ENCODE results near the gene UGT3A1.
"Not testable (repeated sequence)": the region's sequence is repeated elsewhere in the genome, so short reads cannot be mapped to it uniquely, and the experiment has no call there.

UGT3A1 gene

DNA sequence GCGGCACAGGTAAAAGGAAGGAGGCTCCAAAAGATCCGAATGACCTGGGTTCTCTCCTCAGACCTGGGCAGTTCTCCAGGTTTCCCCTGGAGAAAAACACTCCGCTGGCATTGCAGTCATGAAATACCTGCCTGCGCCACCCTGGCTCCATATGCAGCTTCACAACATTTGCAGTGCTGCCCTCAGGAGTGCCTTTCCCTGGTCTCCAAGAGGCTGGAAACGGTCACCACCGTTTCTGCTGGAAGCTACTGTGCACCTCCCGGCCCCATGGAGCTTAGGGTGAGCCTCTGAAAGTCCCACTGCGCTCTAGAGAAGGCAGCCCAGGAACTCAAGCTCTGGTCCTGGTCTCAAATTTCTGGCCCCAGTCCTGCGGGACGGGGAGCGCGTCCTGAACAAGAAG lies 670 bp downstream of the UGT3A1 start:
- no peak for ATAC-seq

DNA sequence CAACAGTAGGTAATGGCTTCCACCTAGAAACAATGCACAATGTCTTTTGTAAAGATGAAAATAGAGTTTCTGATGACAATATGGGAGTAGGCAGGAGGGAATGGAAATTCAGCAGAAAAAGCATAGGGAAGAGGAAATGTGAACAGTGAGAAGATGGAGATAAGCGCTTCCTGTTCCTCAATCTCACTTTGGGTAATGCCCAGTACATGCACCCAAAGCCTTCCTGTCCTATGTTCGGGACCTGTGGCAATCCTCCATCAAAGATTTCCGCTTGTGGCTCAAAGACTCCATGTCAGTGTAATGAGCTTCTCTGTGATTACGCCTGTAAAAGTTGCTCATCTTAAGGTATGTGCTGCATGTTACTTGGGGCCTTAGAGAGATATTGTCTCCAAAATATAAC lies 2.7 kb downstream of the UGT3A1 start:
- TF ChIP-seq SNAI2 (CRISPR knock-in tag; IDR thresholded peaks at IDR 0.05) = no peak
- ATAC-seq = no peak

More for the DNA sequence above, 670 bp downstream of the UGT3A1 start:
- TF ChIP-seq POU6F1 (CRISPR knock-in tag; IDR thresholded peaks at IDR 0.05; ENCODE audit: borderline replicate concordance, low read depth) (no peak), ZNF565 (CRISPR knock-in tag; conservative IDR thresholded peaks at IDR 0.05; ENCODE audit: low read depth) (no peak), RARB (CRISPR knock-in tag; IDR thresholded peaks at IDR 0.05) (no peak), ZNF70 (CRISPR knock-in tag; IDR thresholded peaks at IDR 0.05) (no peak), CSRNP3 (CRISPR knock-in tag; IDR thresholded peaks at IDR 0.05) (no peak), GLIS3 (CRISPR knock-in tag; IDR thresholded peaks at IDR 0.05) (no peak)

- ATAC-seq = no peak
- TF ChIP-seq PPARA (CRISPR knock-in tag; IDR thresholded peaks at IDR 0.05; ENCODE audit: borderline replicate concordance) (no peak), ESRRG (CRISPR knock-in tag; IDR thresholded peaks at IDR 0.05) (no peak), ZFP3 (CRISPR knock-in tag; IDR thresholded peaks at IDR 0.05) (no peak), PATZ1 (CRISPR knock-in tag; IDR thresholded peaks at IDR 0.05; ENCODE audit: borderline replicate concordance) (no peak), ARNTL (CRISPR knock-in tag; IDR thresholded peaks at IDR 0.05; ENCODE audit: borderline replicate concordance, low read depth) (no peak), TOX (CRISPR knock-in tag; IDR thresholded peaks at IDR 0.05; ENCODE audit: borderline replicate concordance) (no peak), ZNF8 (CRISPR knock-in tag; IDR thresholded peaks at IDR 0.05) (no peak), CSRNP3 (CRISPR knock-in tag; IDR thresholded peaks at IDR 0.05) (no peak), GLIS3 (CRISPR knock-in tag; IDR thresholded peaks at IDR 0.05) (no peak), ZNF565 (CRISPR knock-in tag; conservative IDR thresholded peaks at IDR 0.05; ENCODE audit: low read depth) (no peak), OSR1 (CRISPR knock-in tag; IDR thresholded peaks at IDR 0.05) (no peak), BACH2 (CRISPR knock-in tag; IDR thresholded peaks at IDR 0.05; ENCODE audit: borderline replicate concordance) (no peak)
Observed at GRCh38 chr5:35987776-35988175, 3.4 kb downstream of the UGT3A1 start.

- no peak for TF ChIP-seq BACH2 (CRISPR knock-in tag; IDR thresholded peaks at IDR 0.05; ENCODE audit: borderline replicate concordance)
- no peak for TF ChIP-seq RARB (CRISPR knock-in tag; IDR thresholded peaks at IDR 0.05)
- TF ChIP-seq GLIS3 (CRISPR knock-in tag; IDR thresholded peaks at IDR 0.05) = no peak
- no peak for TF ChIP-seq ISL1 (CRISPR knock-in tag; IDR thresholded peaks at IDR 0.05)
- no peak for TF ChIP-seq ZNF70 (CRISPR knock-in tag; IDR thresholded peaks at IDR 0.05)
- TF ChIP-seq ZFP30 (CRISPR knock-in tag; IDR thresholded peaks at IDR 0.05) = no peak
- ATAC-seq = no peak
Observed at GRCh38 chr5:35979715-35980114, 11.5 kb downstream of the UGT3A1 start.

GRCh38 chr5:35976859-35977258 lies 14.3 kb downstream of the UGT3A1 start:
- not testable (repeated sequence) for ATAC-seq

DNA sequence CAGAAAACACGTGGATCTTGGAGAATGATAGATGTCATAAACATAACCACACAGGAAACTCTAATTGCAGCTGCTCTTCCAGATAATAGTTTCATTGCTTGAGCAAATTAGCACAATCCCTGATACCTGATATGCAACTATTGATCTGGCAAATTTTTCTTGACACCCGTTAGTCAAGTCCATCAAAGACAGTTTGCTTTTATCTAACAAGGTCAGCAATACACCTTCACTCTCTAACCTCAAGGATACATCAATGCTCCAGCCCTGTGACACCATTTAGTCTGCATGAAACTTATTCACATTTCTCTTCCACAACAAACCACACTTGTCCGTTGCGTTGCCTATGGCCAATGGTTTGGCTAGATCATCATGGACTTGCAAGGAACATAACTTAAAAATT lies 16.6 kb downstream of the UGT3A1 start:
- no peak for ATAC-seq
- TF ChIP-seq PATZ1 (CRISPR knock-in tag; IDR thresholded peaks at IDR 0.05; ENCODE audit: borderline replicate concordance) = no peak
- TF ChIP-seq ZNF8 (CRISPR knock-in tag; IDR thresholded peaks at IDR 0.05) = no peak
- TF ChIP-seq ZFP30 (CRISPR knock-in tag; IDR thresholded peaks at IDR 0.05) = no peak
- no peak for TF ChIP-seq BACH2 (CRISPR knock-in tag; IDR thresholded peaks at IDR 0.05; ENCODE audit: borderline replicate concordance)
- TF ChIP-seq OSR1 (CRISPR knock-in tag; IDR thresholded peaks at IDR 0.05) = no peak
- no peak for TF ChIP-seq CSRNP3 (CRISPR knock-in tag; IDR thresholded peaks at IDR 0.05)
- TF ChIP-seq, protein P1, sequence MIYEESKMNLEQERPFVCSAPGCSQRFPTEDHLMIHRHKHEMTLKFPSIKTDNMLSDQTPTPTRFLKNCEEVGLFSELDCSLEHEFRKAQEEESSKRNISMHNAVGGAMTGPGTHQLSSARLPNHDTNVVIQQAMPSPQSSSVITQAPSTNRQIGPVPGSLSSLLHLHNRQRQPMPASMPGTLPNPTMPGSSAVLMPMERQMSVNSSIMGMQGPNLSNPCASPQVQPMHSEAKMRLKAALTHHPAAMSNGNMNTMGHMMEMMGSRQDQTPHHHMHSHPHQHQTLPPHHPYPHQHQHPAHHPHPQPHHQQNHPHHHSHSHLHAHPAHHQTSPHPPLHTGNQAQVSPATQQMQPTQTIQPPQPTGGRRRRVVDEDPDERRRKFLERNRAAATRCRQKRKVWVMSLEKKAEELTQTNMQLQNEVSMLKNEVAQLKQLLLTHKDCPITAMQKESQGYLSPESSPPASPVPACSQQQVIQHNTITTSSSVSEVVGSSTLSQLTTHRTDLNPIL (CRISPR knock-in tag; IDR thresholded peaks at IDR 0.05; ENCODE audit: low read depth) = no peak
- no peak for TF ChIP-seq ZC3H10 (CRISPR knock-in tag; IDR thresholded peaks at IDR 0.05)
- TF ChIP-seq SNAI2 (CRISPR knock-in tag; IDR thresholded peaks at IDR 0.05) = no peak
- no peak for TF ChIP-seq ESRRG (CRISPR knock-in tag; IDR thresholded peaks at IDR 0.05)
- no peak for TF ChIP-seq ZNF70 (CRISPR knock-in tag; IDR thresholded peaks at IDR 0.05)
- no peak for TF ChIP-seq RARB (CRISPR knock-in tag; IDR thresholded peaks at IDR 0.05)
- no peak for TF ChIP-seq TCF4 (CRISPR knock-in tag; IDR thresholded peaks at IDR 0.05; ENCODE audit: borderline replicate concordance)
